HepG2 (cell line): ENCODE data around the gene LDAF1. TPM values are rescaled to one million over a fixed set of nuclear protein-coding genes. Genes with fewer than 3 reads are reported as not detected.

ENCODE experiments used
- ATAC-seq: fragments of 200-7000 bp; cut with Tn5 transposase; 3 replicates; pipeline ENCODE4 v1.9.1; 2020; ENCODE audit warnings: mild to moderate bottlenecking, moderate library complexity
- BruUV-seq: library from RNA; stranded (reverse); fragments of 400-500 nt; replicated peaks from 2 replicates; lab custom pipeline; 2021; lab: Mats Ljungman, UMichigan
- CTCF ChIA-PET: fragments of 300-600 bp; formaldehyde crosslinking; extraction: SDS; loops from one replicate; lab custom pipeline; 2021; ENCODE audit warnings: low total read pairs, inconsistent platforms, low intra/inter-chr PET ratio; lab: Yijun Ruan, JAX
- POLR2A ChIA-PET: fragments of 350-600 bp; sonication (Branson Sonifier 250); formaldehyde crosslinking; loops from one replicate; lab custom pipeline; 2020; ENCODE audit warnings: antibody characterized with exemption, inconsistent platforms; lab: Yijun Ruan, JAX
- DNase-seq: peaks from one replicate; pipeline ENCODE4 v3.0.0-alpha.2; 2015; ENCODE audit warnings: low spot score
- FAIRE-seq: peaks from 3 replicates; lab custom pipeline; 2011; peaks lifted over from hg19 to GRCh38; lab: Jason Lieb, UNC
- H2AFZ ChIP-seq: one replicate; pipeline ENCODE4 v1.6.1; 2011; ENCODE audit warnings: low read length, inconsistent platforms
- H3K27ac ChIP-seq: fragments of 300-600 bp; 3 replicates; pipeline ENCODE4 v1.8.0; 2011; ENCODE audit warnings: mixed run types, mild to moderate bottlenecking, mixed read lengths, low read length, inconsistent platforms; ENCODE audit not compliant: insufficient read depth; ENCODE audit errors: extremely low read length
- H3K27me3 ChIP-seq, 2 experiments: fragments of 200-600 bp in 1 of 2; 2 replicates in 1 of 2; 3 replicates in 1 of 2; pipeline versions ENCODE4 v1.6.0 to v1.8.0; 2011; ENCODE audit warnings: low read length in 2 of 2, mild to moderate bottlenecking in 2 of 2, moderate library complexity in 2 of 2, inconsistent platforms in 1 of 2; ENCODE audit not compliant: insufficient read depth in 2 of 2, control insufficient read depth in 1 of 2
- H3K36me3 ChIP-seq, 2 experiments: fragments of 200-600 bp in 1 of 2; replicated peaks in 1 of 2; 2 replicates in 1 of 2; 3 replicates in 1 of 2; pipeline versions ENCODE4 v1.5.1 to v1.8.0; 2011; ENCODE audit warnings: low read length in 2 of 2, inconsistent platforms in 1 of 2; ENCODE audit not compliant: insufficient read depth in 2 of 2, control insufficient read depth in 1 of 2
- H3K4me1 ChIP-seq: 2 replicates; pipeline ENCODE4 v1.5.1; 2012; ENCODE audit warnings: low read length, inconsistent platforms; ENCODE audit not compliant: insufficient read depth
- H3K4me2 ChIP-seq: 2 replicates; pipeline ENCODE4 v1.6.0; 2011; ENCODE audit warnings: low read depth, low read length, inconsistent platforms
- H3K4me3 ChIP-seq, 3 experiments: fragments of 200-600 bp in 1 of 3; sonication (generic), shearing (Covaris generic) in 1 of 3; replicated peaks in 1 of 3; 2 replicates each; pipeline ENCODE4 v1.5.1; 2011 to 2016; ENCODE audit warnings: low read length in 3 of 3, inconsistent platforms in 2 of 3, low read depth in 2 of 3, mild to moderate bottlenecking in 2 of 3, control low read depth in 1 of 3, mixed read lengths in 1 of 3; ENCODE audit not compliant: insufficient read depth in 1 of 3
- H3K79me2 ChIP-seq: one replicate; pipeline ENCODE4 v1.6.1; 2011; ENCODE audit warnings: low read length, inconsistent platforms; ENCODE audit not compliant: insufficient read depth
- H3K9ac ChIP-seq: 2 replicates; pipeline ENCODE4 v1.6.0; 2011; ENCODE audit warnings: mild to moderate bottlenecking, low read depth, low read length, inconsistent platforms; ENCODE audit not compliant: insufficient read depth
- H3K9me3 ChIP-seq: 2 replicates; pipeline ENCODE4 v1.5.1; 2012; ENCODE audit warnings: mild to moderate bottlenecking, low read length
- H4K20me1 ChIP-seq: 2 replicates; pipeline ENCODE4 v1.6.0; 2011; ENCODE audit warnings: inconsistent platforms, mild to moderate bottlenecking, low read length, moderate library complexity; ENCODE audit not compliant: insufficient read depth
- CEBPG ChIP-seq: IDR thresholded peaks from 2 replicates; pipeline ENCODE4 v1.6.1; 2016
- CREB1 ChIP-seq, 2 experiments: fragments of 450-650 bp in 1 of 2; IDR thresholded peaks; 2 replicates each; pipeline ENCODE4 v1.6.1; 2016 to 2017; ENCODE audit warnings: control low read depth in 1 of 2, mild to moderate bottlenecking in 1 of 2, missing compliant biosample characterization in 1 of 2, missing genetic modification characterization in 1 of 2
- GATAD2A ChIP-seq: IDR thresholded peaks from 2 replicates; pipeline ENCODE4 v1.6.1; 2016
- HMG20A ChIP-seq: IDR thresholded peaks from 2 replicates; pipeline ENCODE4 v1.6.1; 2016; ENCODE audit warnings: borderline replicate concordance
- MEIS2 ChIP-seq: sonication (generic); formaldehyde crosslinking; IDR thresholded peaks from 2 replicates; pipeline ENCODE4 v1.9.0; 2021; ENCODE audit warnings: mild to moderate bottlenecking, missing genetic modification reagents
- NCOA5 ChIP-seq: sonication (generic); formaldehyde crosslinking; IDR thresholded peaks from 2 replicates; pipeline ENCODE4 v1.4.0; 2020; ENCODE audit warnings: missing genetic modification reagents
- ONECUT2 ChIP-seq: sonication (generic); formaldehyde crosslinking; IDR thresholded peaks from 2 replicates; pipeline ENCODE4 v1.4.0; 2020; ENCODE audit warnings: missing genetic modification reagents
- PHF20 ChIP-seq: sonication (generic); formaldehyde crosslinking; IDR thresholded peaks from 2 replicates; pipeline ENCODE4 v1.5.0; 2020; ENCODE audit warnings: mild to moderate bottlenecking, missing genetic modification reagents
- REST ChIP-seq, 2 experiments: IDR thresholded peaks; 2 replicates each; pipeline ENCODE4 v1.6.1; 2011 to 2012; ENCODE audit warnings: low read length in 2 of 2, borderline replicate concordance in 1 of 2, low read depth in 1 of 2, mild to moderate bottlenecking in 1 of 2, moderate library complexity in 1 of 2
- SOX6 ChIP-seq, 2 experiments: fragments of 450-650 bp in 1 of 2; sonication (generic) in 1 of 2; formaldehyde crosslinking in 1 of 2; IDR thresholded peaks; 2 replicates each; pipeline versions ENCODE4 v1.4.0 to v1.6.1; 2017 to 2020; ENCODE audit warnings: antibody characterized with exemption in 1 of 2, mild to moderate bottlenecking in 1 of 2, missing genetic modification reagents in 1 of 2
- STAT6 ChIP-seq: sonication (generic); formaldehyde crosslinking; IDR thresholded peaks from 2 replicates; pipeline ENCODE4 v1.4.0; 2020; ENCODE audit warnings: missing genetic modification reagents, mild to moderate bottlenecking, borderline replicate concordance
- TEAD3 ChIP-seq: optimal IDR thresholded peaks from 2 replicates; pipeline ENCODE3; 2016; ENCODE audit warnings: borderline replicate concordance
- TEF ChIP-seq: sonication (generic); formaldehyde crosslinking; IDR thresholded peaks from 2 replicates; pipeline ENCODE4 v1.5.0; 2020; ENCODE audit warnings: missing genetic modification reagents
- ZNF446 ChIP-seq: sonication (generic); formaldehyde crosslinking; IDR thresholded peaks from 2 replicates; pipeline ENCODE4 v1.5.0; 2020; ENCODE audit warnings: mild to moderate bottlenecking, missing genetic modification reagents
- WGBS: methylation state at CpG from one replicate; pipeline ENCODE4 v1.1.6; 2017; ENCODE audit warnings: low lambda C conversion rate; 5-methylcytosine and 5-hydroxymethylcytosine counted together
- in situ Hi-C: cut with HindIII; loops from 2 replicates; pipeline ENCODE4 v1.10.0; 2017; ENCODE audit warnings: low pct_unique_long_range_greater_than_20kb; ENCODE audit not compliant: extremely low pct_ligation_motif_present
- intact Hi-C: fragments of 100-400 bp; cut with micrococcal nuclease; formaldehyde crosslinking; loops from one replicate; pipeline ENCODE4 v1.10.0; 2022; ENCODE audit not compliant: unreplicated experiment
- polyA plus RNA-seq, 8 experiments: library from polyadenylated mRNA; depleted of rRNA in 3 of 8; stranded (reverse) in 7 of 8; unstranded in 1 of 8; fragments of >200 nt; fragmentation: Illumina TruSeq in 4 of 8; extraction: Trizol in 4 of 8; gene quantifications; 2 replicates each; pipeline versions ENCODE4 v1.2.1 to v1.2.3, GENCODE V29; 2011 to 2016; ENCODE audit warnings: low read depth in 4 of 8, missing spikeins in 1 of 8, mixed read lengths in 1 of 8; ENCODE audit not compliant: insufficient read depth in 1 of 8
- total RNA-seq, 5 experiments: library from RNA; depleted of rRNA; stranded (reverse); fragments of >200 nt; fragmentation: Illumina TruSeq; extraction: Trizol; gene quantifications; 2 replicates each; pipeline ENCODE4 v1.2.3, GENCODE V29; 2016; ENCODE audit warnings: low read depth in 1 of 5
- TF ChIP-seq, protein P1 (sequence below): sonication (generic); formaldehyde crosslinking; IDR thresholded peaks from 2 replicates; pipeline ENCODE4 v1.5.1; 2020; ENCODE audit warnings: missing genetic modification reagents, mild to moderate bottlenecking, borderline replicate concordance

LDAF1 gene
- total and polyA plus RNA-seq, 2 of the 13 experiments (the other 11 are each of a cell fraction or from before 2014, with no cell fraction given): 6.3 to 7.5 TPM

DNA sequence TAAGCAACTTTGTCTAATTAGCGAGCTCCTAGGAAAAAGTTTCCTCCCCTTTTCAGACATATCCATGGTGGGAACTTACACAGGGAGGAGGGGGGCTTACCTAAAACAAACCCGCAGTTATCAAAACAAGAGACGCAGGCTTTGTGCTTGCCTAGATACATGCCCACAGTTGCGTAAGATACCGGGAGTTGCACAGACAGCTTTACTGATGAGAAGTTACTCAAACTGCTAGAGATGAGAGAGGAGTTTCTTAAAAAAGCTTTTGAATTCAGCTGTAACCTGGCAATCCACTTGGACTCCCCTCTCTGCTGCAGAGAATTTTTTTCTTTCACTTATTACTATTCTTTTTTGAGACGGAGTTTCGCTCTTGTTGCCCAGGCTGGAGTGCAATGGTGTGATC is 59.7 kb downstream of the LDAF1 start:
- H3K4me2 ChIP-seq: peak overlapping the region; percentile 36; the same call in 1 of the 2 replicates
- ChIA-PET CTCF (no interaction called here), POLR2A (no interaction called here)
- no peaks in the 10 kb centered on the region for H3K9me3 ChIP-seq
- no TSS peak for BruUV-seq
- peak overlapping the region in 1 of 3 experiments; percentile 2; a peak in 1 of 6 replicates for H3K4me3 ChIP-seq
- H3K36me3 ChIP-seq: no peaks in the 10 kb centered on the region
- peaks cover 33% of the 10 kb centered on the region for H3K4me1 ChIP-seq
- 2% methylated on average over 7 of the region's 7 CpGs for WGBS
- H3K9ac ChIP-seq: no peak overlapping the region
- no peaks in the 10 kb centered on the region; a peak in 2 of 5 replicates for H3K27me3 ChIP-seq
- H4K20me1 ChIP-seq: no peaks in the 10 kb centered on the region
- no peaks in the 10 kb centered on the region for H3K79me2 ChIP-seq
- peak; percentile 52 for DNase-seq
- in situ Hi-C loops: no loop called here
- peak; percentile 63 for ATAC-seq
- intact Hi-C loops: no loop called here
- FAIRE-seq: peak; percentile 30
- no peak overlapping the region for H3K27ac ChIP-seq
- H2AFZ ChIP-seq: no peak overlapping the region
- TF ChIP-seq MEIS2: no peak
- no peak for TF ChIP-seq NCOA5 (CRISPR knock-in tag)
- no peak for TF ChIP-seq PHF20
- peak; percentile 54; the same call in 1 of the 2 replicates for TF ChIP-seq TEF (CRISPR knock-in tag)
- TF ChIP-seq ONECUT2 (CRISPR knock-in tag): no peak
- no peak for TF ChIP-seq STAT6 (CRISPR knock-in tag)
- TF ChIP-seq HMG20A (CRISPR knock-in tag): 0 out of 2 replicates have a peak, but pooled peaks have one; percentile 29
- TF ChIP-seq ZNF446 (CRISPR knock-in tag): no peak
- no peak for TF ChIP-seq CREB1 (IDR thresholded peaks at IDR 0.05)
- no peak for TF ChIP-seq CREB1 (CRISPR knock-in tag; IDR thresholded peaks at IDR 0.05)
- TF ChIP-seq TEAD3: peak; percentile 22
- TF ChIP-seq, protein P1, sequence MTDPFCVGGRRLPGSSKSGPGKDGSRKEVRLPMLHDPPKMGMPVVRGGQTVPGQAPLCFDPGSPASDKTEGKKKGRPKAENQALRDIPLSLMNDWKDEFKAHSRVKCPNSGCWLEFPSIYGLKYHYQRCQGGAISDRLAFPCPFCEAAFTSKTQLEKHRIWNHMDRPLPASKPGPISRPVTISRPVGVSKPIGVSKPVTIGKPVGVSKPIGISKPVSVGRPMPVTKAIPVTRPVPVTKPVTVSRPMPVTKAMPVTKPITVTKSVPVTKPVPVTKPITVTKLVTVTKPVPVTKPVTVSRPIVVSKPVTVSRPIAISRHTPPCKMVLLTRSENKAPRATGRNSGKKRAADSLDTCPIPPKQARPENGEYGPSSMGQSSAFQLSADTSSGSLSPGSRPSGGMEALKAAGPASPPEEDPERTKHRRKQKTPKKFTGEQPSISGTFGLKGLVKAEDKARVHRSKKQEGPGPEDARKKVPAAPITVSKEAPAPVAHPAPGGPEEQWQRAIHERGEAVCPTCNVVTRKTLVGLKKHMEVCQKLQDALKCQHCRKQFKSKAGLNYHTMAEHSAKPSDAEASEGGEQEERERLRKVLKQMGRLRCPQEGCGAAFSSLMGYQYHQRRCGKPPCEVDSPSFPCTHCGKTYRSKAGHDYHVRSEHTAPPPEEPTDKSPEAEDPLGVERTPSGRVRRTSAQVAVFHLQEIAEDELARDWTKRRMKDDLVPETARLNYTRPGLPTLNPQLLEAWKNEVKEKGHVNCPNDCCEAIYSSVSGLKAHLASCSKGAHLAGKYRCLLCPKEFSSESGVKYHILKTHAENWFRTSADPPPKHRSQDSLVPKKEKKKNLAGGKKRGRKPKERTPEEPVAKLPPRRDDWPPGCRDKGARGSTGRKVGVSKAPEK (CRISPR knock-in tag): no peak
- TF ChIP-seq SOX6 (IDR thresholded peaks at IDR 0.05): no peak
- peak; percentile 40; the same call in 1 of the 2 replicates for TF ChIP-seq SOX6 (CRISPR knock-in tag; IDR thresholded peaks at IDR 0.05)
- TF ChIP-seq CEBPG (CRISPR knock-in tag): peak; percentile 94
- TF ChIP-seq REST (IDR thresholded peaks at IDR 0.05; ENCODE audit: borderline replicate concordance in 1 of 2, low read depth in 1 of 2, low read length in 2 of 2): no peak
- peak; percentile 38; the same call in 1 of the 2 replicates for TF ChIP-seq GATAD2A (CRISPR knock-in tag)
